CD4-positive, alpha-beta T cell treated with Interleukin-17A for 4 hours (primary cell): ENCODE measurements around the gene ABLIM1.
A peak's percentile ranks its signal among the peaks of the same experiment; 100 is the strongest.

Source experiments
- DNase-seq: peaks from one replicate; pipeline ENCODE4 v3.0.0-alpha.2; 2020; ENCODE audit warnings: mixed read lengths

Gene ABLIM1

GRCh38 chr10:114515298-114515914 is 142.7 kb downstream of the ABLIM1 start:
- peak; percentile 23 for DNase-seq

GRCh38 chr10:114513381-114513792 is 144.7 kb downstream of the ABLIM1 start:
- no peak for DNase-seq

DNA sequence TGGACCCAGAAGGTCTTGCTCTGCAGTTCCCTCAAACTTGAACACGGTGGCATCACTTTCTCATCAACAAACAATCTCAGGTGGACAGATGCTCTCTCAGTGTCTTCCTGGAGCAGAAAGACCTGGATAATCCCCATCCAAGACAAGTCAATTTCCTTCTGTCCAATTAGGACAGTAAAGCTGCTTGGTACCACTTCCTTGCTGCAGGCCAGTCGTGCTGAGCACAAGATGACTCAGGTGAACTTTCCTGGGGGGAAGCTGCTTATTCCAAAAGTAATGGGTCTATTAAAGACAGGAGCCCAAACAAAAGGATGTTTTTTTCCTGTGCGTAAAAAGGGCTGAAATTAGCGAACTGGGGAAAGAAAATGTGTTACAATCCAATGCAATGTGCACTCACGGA is 146.2 kb downstream of the ABLIM1 start:
- no peak for DNase-seq

- DNase-seq = no peak
Observed at GRCh38 chr10:114508376-114508775, 149.7 kb downstream of the ABLIM1 start.

DNA sequence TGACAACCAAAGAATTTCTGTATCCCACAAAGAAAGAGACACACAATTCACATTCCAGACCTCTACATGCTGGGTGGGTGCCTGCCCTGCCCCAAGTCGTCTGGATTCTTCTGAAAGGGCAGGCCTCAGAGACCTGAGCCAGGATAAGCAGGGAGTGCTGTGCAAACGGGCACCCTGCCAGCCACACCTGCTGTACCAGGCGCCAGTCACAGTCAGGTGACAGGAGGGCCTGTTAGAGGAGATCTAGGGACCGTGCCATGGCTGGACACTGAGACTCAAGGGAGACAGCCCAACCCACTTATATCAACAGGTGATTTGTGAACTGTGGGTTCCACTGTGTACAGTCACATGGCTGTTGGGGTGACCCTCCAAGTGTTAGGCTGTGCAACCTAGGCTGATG is 150.6 kb downstream of the ABLIM1 start:
- DNase-seq = peak; percentile 36

GRCh38 chr10:114506871-114507385 is 151.1 kb downstream of the ABLIM1 start:
- DNase-seq = no peak

GRCh38 chr10:114504769-114505579 is 153.1 kb downstream of the ABLIM1 start:
- DNase-seq = no peak

DNA sequence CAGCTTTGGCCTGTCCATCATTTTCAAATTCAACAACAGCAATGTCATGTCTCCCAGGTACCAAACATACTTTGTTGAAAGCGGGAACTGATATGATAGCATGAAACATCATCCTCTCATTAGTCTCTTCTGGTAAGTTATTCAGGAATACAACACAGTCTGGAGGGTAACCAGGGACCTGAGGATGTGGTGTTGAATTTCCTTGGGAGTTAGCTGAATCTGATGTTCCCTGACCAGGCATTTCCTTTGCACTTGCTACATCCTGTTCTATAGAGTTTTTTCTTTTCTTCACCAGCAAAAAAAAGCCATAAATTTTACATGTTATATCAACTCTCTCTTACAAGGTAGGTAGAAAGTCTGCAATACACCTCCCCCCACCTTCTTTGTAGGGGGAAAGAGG is 156.0 kb downstream of the ABLIM1 start:
- DNase-seq = no peak

GRCh38 chr10:114501650-114502049 is 156.4 kb downstream of the ABLIM1 start:
- no peak for DNase-seq

GRCh38 chr10:114500643-114501042 is 157.4 kb downstream of the ABLIM1 start:
- no peak for DNase-seq

GRCh38 chr10:114499630-114500190 is 158.4 kb downstream of the ABLIM1 start:
- peak; percentile 69 for DNase-seq

GRCh38 chr10:114499116-114499515 is 159.0 kb downstream of the ABLIM1 start:
- no peak for DNase-seq

- no peak for DNase-seq
Observed at GRCh38 chr10:114498413-114499111, 159.5 kb downstream of the ABLIM1 start.

- no peak for DNase-seq
Observed at GRCh38 chr10:114495303-114495702, 162.8 kb downstream of the ABLIM1 start.

- DNase-seq = peak; percentile 40
Observed at GRCh38 chr10:114492351-114493037, 165.6 kb downstream of the ABLIM1 start.

DNA sequence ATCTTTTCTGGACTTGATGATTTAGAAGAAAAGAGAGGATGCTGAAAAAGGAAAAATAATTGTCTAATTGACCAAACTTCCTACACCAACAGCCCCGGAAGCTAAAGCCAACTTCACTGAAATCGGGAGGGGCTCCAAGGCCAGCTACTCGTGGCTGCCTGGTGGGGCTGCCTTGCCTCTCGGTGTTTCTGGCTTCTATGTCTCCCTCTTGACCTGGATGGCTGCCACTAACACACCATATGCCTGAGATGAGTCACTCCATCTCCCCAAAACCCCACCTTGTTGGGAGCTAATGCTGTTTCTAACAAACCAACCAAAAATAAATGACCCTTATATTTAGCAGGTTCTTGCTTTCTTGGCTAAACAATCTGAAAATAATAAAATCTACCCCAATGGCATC is 166.1 kb downstream of the ABLIM1 start:
- DNase-seq = peak; percentile 29

DNA sequence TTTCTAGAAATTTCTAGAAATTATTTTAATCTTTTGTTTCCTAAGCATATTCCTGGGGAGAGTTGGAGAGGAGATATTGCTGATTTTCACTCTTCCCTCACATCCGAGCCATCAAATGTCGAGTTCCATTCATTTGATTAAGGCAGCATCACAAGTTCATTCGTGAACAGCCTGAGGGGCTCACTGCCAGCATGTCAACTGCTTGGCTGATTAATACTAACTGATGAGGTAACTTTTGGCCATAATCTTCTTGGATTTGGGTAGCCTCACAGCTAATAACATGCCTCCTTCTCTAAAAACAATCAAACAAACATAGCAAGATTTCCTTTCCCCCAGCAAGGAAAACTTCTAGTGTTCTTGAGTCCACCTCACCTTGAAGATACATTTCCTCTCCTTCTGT is 166.7 kb downstream of the ABLIM1 start:
- no peak for DNase-seq

GRCh38 chr10:114489521-114490310 is 168.4 kb downstream of the ABLIM1 start:
- DNase-seq = no peak

- DNase-seq = no peak
Observed at GRCh38 chr10:114487815-114488536, 170.1 kb downstream of the ABLIM1 start.

- DNase-seq = no peak
Observed at GRCh38 chr10:114486938-114487814, 170.9 kb downstream of the ABLIM1 start.
